Gastroesophageal sphincter (tissue), 4 donors: ENCODE data around the gene ADCY2. TPM values are rescaled to one million over a fixed set of nuclear protein-coding genes. Genes with fewer than 3 reads are reported as not detected.

Experiments
- ATAC-seq: fragments of 150-250 bp; one replicate; pipeline ENCODE4 v1.9.1; 2016; ENCODE audit warnings: mild to moderate bottlenecking, moderate library complexity
- H3K27ac ChIP-seq, 4 donors: fragments of 200-600 bp; sonication (generic) in 3 of 4; 1 replicate in 3 of 4; 2 replicates in 1 of 4; pipeline ENCODE4 v1.5.1; 2016 to 2019
- H3K27me3 ChIP-seq: fragments of 200-600 bp; sonication (generic); one replicate; pipeline ENCODE4 v1.5.1; 2019
- H3K36me3 ChIP-seq, 2 donors: fragments of 200-600 bp; sonication (generic); one replicate each; pipeline ENCODE4 v1.5.1; 2019; ENCODE audit warnings: control low read depth in 1 of 2
- H3K4me1 ChIP-seq, 3 donors: fragments of 200-600 bp; sonication (generic); 1 replicate in 2 of 3; 2 replicates in 1 of 3; pipeline ENCODE4 v1.5.1; 2016 to 2019; ENCODE audit warnings: control low read depth in 2 of 3
- H3K4me3 ChIP-seq, 2 donors: fragments of 200-600 bp; sonication (generic); one replicate each; pipeline ENCODE4 v1.5.1; 2019; ENCODE audit warnings: mild to moderate bottlenecking in 1 of 2, moderate library complexity in 1 of 2
- H3K9me3 ChIP-seq, 3 donors: fragments of 200-600 bp; sonication (generic); one replicate each; pipeline ENCODE4 v1.5.1; 2017 to 2019; ENCODE audit warnings: control low read depth in 2 of 3
- CTCF ChIP-seq, 4 experiments: fragments of 200-600 bp in 2 of 4; fragments of 450-650 bp in 2 of 4; sonication (generic) in 1 of 4; IDR thresholded peaks; one replicate each; pipeline ENCODE4 v1.5.1; 2017 to 2019; ENCODE audit warnings: antibody characterized with exemption in 4 of 4, mild to moderate bottlenecking in 2 of 4, moderate library complexity in 2 of 4
- EP300 ChIP-seq: sonication (generic); formaldehyde crosslinking; IDR thresholded peaks from one replicate; pipeline ENCODE4 v1.6.1; 2017; ENCODE audit warnings: antibody characterized with exemption, mild to moderate bottlenecking
- POLR2A ChIP-seq, 2 donors: fragments of 450-650 bp; IDR thresholded peaks; one replicate each; pipeline ENCODE4 v1.6.1; 2017; ENCODE audit warnings: antibody characterized with exemption in 2 of 2, mild to moderate bottlenecking in 2 of 2, moderate library complexity in 1 of 2
- POLR2AphosphoS5 ChIP-seq: sonication (generic); formaldehyde crosslinking; IDR thresholded peaks from one replicate; pipeline ENCODE4 v1.6.1; 2017; ENCODE audit warnings: antibody characterized with exemption
- WGBS, 2 donors: methylation state at CpG; one replicate each; pipeline ENCODE4 v1.1.5; 2018; ENCODE audit warnings: low coverage in 1 of 2; 5-methylcytosine and 5-hydroxymethylcytosine counted together
- total RNA-seq, 4 donors: library from RNA; depleted of rRNA; stranded (reverse); fragments of >200 nt; gene quantifications; one replicate each; pipeline ENCODE4 v1.1.0, GENCODE V29; 2016

Gene ADCY2
- total RNA-seq, 4 donors from 2014 or later: 5.8 to 15.9 (median 8.9) TPM

GRCh38 chr5:7877851-7878250, 481.9 kb downstream of the ADCY2 start:
- no peaks in the 10 kb centered on the region for H3K9me3 ChIP-seq
- H3K36me3 ChIP-seq: peaks cover 11 to 84% of the 10 kb centered on the region in 2 donors
- no peak overlapping the region for H3K27ac ChIP-seq
- H3K4me3 ChIP-seq: no peak overlapping the region
- peaks cover 0 to 1% (median 0%) of the 10 kb centered on the region in 3 donors for H3K4me1 ChIP-seq
- TF ChIP-seq EP300 (no peak), POLR2A (IDR thresholded peaks at IDR 0.05) (no peak), CTCF (IDR thresholded peaks at IDR 0.05) (no peak), POLR2AphosphoS5 (no peak)
- no peaks in the 10 kb centered on the region for H3K27me3 ChIP-seq
- 73 to 75% methylated on average over 7 to 9 of the region's 9 CpGs for WGBS, 2 donors
- no peak for ATAC-seq

- H3K27me3 ChIP-seq: no peaks in the 10 kb centered on the region
- H3K9me3 ChIP-seq: no peaks in the 10 kb centered on the region
- TF ChIP-seq POLR2AphosphoS5: no peak
- no peak for TF ChIP-seq EP300
- TF ChIP-seq POLR2A (IDR thresholded peaks at IDR 0.05): no peak
- no peak for TF ChIP-seq CTCF (IDR thresholded peaks at IDR 0.05)
- no peaks in the 10 kb centered on the region for H3K4me1 ChIP-seq
- no peak overlapping the region for H3K4me3 ChIP-seq
- H3K27ac ChIP-seq: no peak overlapping the region
- ATAC-seq: no peak
- peaks cover 11 to 90% of the 10 kb centered on the region in 2 donors for H3K36me3 ChIP-seq
These were observed 482.5 kb downstream of the ADCY2 start for GRCh38 chr5:7878381-7878873.
